Measurements from ENCODE around the gene ADH6.
"Not testable (repeated sequence)": the region's sequence is repeated elsewhere in the genome, so short reads cannot be mapped to it uniquely, and the experiment has no call there.

Gene ADH6

DNA sequence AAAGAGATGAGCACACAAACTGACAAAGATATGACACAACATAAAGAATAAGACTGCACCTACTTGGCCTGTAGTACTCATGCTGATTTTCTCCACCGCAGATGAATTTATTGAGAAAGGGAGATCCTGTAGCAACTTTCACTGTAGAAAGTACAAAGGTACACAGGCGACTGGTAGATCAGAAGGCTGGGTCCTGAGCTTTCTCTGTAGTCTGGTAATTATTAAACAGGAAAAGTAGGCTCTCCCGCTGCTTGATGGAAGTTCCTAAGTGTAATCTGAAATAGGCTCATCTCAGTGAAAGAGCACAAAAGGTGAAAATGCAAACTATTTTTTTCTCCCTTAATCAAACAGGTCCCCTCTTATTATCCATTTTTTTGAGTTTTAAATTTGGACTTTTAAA, at the start of gene ADH6:
Gene ADH6, minus strand, starts transcription at position 175 of the 400 bp plus-strand sequence. Its CDS starts 94 bp downstream, at position 81.
- DNase-seq (ENCODE audit: low spot score) = no peak

DNA sequence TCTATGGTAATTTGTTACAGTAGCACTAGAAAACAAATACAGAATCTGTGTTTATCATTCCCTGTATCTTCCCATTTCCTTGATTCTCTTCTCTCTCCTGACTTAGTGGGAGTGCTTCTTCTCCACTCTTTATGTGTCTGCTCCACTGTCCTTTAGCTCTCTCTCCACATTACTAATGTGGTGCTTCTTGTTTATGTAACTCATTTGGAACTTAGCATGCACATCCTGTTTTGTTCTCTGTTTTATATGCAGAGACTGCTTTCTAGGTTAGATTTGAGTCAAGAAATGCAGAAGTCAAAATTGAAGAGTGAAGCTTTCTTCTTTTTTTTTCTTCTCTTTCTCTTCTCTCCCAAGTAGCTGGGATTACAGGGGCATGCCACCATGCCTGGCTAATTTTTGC, 45.9 kb upstream of the ADH6 start:
- DNase-seq (ENCODE audit: low spot score) = no peak

DNA sequence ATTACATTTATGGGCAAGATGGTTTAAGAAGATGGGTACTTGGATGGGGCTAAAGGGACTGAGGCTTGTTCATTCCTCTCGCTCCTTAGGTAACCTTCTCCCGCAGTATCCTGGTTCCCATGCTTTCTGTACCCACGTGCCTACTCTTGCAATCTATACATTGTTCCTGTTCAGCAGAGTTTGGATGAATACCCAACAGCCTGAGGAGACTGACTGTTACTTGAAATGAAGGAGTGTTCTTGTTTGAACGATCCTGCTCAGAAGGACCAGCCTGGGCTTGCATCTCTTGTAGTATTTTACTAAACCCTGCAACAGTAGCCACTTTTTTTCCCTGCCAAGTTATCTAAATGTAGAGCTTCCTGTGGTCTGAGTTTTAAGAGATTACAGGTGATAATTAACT, 33.7 kb upstream of the ADH6 start:
- DNase-seq (ENCODE audit: low spot score) = no peak

DNA sequence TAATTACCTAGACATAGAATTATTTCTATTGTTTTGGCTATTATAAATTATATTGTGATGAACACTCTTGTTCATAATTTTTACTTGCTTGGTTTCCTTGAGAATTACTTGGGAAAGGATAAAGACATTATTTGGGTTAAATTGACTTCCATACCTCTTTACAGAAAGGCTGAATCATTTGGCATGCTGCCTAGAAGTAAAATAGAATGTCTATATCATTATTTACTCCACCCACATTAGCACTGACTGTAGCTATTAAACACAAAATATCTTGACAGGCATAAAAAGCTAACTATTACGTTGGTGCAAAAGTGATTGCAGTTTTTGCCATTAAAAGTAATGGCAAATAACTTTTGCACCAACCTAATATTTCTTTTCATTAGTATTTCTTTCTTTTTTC, 29.7 kb upstream of the ADH6 start:
- no peak for DNase-seq (ENCODE audit: low spot score)

DNA sequence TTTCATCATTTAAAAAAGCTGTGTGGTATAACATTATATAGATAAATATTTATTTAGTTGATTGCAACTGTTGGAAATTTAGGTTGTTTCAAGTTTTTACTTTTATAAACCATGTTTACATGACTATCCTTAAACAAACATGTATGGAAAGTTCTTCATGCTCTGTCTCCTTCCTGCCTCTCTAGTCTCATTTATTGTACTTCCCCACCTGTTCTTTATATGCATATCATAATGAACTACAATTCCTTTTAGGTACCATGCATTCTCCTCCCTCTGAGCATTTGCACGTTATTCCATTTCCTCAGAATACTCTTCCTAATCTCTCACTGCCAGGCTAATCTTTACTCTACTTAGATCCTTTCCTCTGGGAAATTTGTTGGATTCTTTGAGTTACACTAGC, 16.9 kb upstream of the ADH6 start:
- DNase-seq (ENCODE audit: low spot score) = no peak

DNA sequence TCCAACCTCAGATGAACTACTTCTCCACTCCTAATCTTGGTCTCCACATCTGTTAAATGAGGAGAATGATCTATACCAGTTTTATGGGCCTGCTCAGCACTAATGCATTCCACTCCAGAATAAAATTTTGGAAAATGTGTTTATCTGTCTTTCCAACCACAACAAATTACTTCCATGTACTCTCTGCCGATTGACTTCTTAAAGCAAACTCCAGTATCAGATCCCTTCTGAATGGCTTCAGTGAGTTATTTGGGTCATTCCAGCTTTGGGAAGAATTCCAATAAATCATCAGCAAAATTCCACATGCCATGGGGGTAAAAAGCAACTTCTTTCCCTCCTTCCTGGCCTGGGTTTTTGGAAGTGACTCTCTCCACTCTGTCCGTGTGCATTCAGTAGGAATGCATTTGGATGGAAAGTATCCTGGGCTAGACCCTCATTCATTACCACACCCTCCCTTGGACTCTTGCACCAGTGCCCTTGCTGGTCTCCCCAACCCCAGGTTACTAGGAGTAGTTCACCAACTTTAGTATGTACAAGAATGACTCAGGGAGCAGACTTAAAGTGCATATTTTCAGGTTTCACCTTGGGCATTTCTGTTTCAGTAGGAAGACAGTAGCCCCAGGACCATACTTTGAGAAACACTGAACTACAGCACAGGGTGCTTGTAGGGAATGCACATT, 15.4 kb upstream of the ADH6 start:
- no peak for DNase-seq (ENCODE audit: low spot score)

DNA sequence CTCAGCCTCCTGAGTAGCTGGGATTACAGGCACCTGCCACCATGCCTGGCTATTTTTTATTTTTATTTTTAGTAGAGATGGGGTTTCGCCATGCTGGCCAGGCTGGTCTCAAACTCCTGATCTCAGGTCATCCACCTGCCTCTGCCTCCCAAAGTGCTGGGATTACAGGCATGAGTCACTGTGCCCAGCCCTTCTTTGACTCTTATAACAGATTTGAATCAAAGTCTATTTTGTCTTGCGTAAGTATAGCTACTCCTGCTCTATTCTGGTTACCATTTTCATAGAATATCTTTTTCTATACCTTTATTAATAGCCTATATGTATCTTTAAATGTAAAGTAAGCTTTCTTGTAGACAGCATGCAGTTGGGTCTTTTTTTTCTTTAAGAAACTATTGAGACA, 14.4 kb upstream of the ADH6 start:
- not testable (repeated sequence) for DNase-seq (ENCODE audit: low spot score)

DNA sequence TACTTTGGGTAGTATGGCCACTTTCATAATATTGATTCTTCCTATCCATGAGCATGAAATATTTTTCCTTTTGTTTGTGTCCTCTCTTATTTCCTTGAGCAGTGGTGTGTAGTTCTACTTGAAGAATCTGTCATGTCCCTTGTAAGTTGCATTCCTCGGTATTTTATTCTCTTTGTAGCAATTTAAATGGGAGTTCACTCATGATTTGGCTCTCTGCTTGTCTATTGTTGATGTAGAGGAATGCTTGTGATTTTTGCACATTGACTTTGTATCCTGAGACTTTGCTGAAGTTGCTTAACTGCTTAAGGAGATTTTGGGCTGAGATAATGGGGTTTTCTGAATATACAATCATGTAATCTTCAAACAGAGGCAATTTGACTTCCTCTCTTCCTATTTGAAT, 9.7 kb upstream of the ADH6 start:
- not testable (repeated sequence) for DNase-seq (ENCODE audit: low spot score)

DNA sequence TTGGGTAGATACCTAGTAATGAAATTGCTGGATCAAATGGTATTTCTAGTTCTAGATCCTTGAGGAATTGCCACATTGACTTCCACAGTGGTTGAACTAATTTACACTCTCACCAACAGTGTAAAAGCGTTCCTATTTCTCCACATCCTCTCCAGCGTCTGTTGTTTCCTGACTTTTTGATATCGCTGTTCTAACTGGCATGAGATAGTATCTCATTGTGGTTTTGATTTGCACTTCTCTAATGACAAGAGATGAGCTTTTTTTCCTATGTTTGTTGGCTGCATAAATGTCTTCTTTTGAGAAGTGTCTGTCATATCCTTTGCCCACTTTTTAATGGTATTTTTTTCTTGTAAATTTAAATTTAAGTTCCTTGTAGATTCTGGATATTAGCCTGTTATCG, 8.6 kb upstream of the ADH6 start:
- DNase-seq (ENCODE audit: low spot score) = not testable (repeated sequence)

DNA sequence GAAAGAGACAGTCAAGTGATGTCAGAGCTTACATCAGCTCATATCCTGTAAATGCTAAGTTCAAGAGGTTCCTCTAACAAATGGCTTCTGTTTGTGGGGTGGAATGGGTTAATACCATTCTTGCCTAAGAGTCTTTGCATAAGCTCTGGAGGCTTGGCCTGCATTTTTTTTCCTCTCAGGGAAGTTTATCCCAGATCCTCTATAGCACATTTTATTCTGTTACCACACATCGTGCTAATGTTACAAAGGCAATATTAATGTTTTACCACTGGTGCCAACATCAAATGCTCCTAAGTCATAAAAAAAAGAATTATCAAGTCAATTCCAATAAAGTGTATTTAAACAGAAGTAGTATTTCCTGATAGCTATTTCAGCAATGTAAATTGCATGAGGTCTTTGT, 2.9 kb upstream of the ADH6 start:
- DNase-seq (ENCODE audit: low spot score) = no peak

DNA sequence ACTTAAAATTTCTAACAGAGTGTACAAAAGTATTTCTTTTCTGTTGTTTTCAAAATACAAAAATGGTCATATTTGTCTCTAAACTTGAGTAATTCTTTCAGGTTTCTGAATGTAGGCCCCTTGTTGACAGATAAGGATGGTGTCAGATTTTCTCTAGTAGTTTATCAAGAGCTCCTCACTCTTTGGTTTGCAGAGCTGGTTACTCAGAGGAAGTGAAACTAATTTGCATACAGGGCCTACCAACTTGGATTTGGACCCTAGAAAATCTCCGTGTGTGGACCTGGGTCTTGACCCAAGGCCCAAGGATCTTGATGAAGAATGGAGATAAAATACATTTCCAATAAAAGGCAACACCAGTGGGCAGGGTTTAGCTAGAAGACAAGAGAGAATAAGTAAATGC, 433 bp upstream of the ADH6 start:
- DNase-seq (ENCODE audit: low spot score) = no peak

DNA sequence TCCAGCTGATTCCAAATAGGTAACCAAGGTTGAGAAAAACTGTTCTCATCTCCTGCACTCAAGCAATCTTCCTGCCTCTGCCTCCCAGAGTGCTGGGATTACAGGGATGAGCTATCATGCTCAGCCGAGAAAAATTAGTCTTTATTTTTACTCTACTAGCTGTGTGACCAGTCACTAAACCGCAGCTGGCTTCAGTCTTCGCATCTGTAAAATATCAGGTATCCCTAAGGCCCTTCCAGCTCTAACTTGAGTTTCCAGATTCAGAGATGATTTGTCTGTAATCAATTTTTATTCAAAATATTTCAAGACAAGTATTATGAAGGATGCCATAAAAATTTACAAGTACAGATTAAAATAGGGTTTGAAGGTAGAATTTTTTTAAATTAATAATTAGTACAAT, 3.5 kb downstream of the ADH6 start:
- no peak for DNase-seq (ENCODE audit: low spot score)

DNA sequence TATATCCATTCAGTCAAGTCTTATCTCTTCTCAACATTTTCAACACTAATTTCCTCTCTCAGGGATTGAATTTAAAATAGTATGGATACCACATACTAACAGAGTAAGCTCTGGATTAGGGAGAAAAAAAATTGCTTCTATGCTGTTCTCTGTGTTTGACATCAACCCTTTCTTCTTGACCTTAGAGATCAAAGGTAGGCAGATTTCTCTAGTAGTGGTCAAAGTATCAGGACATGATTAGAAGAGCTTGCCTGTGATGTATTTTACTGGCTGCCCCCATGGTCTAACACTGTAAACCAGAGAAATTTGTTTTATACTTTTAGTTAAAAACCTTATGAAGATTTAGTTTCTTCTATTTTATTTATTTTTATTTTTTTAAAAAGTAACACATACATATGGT, 8.3 kb downstream of the ADH6 start:
- DNase-seq (ENCODE audit: low spot score) = no peak

DNA sequence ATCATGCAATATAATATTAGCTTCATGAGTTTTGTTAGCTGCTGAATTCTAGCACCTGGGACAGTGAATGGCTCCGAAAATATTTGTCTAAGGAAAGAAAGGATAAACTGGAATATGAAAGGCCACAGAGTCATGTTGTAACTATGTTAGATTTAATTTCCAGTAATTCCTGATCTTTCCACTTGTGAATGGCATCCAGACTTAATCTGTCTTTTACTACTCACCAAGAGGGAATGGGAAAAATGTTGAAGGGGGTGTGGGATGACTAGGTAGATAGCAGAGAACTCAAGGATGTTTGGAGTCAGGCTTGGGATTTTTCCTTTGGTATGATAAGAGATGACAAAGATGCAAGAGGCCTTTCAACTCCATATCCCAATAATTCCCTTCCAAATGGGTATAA, 9.4 kb downstream of the ADH6 start:
- DNase-seq (ENCODE audit: low spot score) = no peak

DNA sequence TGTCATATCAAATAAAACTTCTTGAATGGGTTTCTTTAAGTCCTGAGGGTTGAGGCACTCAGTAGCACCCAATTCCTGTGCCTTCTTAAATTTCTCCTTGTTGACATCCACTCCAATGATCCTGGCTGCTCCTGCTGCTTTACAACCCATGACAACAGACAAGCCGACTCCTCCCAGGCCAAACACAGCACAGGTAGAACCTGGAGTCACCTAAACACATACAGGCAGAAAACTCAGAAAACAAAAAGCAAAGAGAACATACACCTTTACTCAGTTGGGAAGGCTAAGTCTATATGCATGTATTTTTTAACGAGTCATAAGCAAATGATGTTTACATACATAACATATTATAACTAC, 10.3 kb downstream of the ADH6 start:
- DNase-seq (ENCODE audit: low spot score) = no peak

DNA sequence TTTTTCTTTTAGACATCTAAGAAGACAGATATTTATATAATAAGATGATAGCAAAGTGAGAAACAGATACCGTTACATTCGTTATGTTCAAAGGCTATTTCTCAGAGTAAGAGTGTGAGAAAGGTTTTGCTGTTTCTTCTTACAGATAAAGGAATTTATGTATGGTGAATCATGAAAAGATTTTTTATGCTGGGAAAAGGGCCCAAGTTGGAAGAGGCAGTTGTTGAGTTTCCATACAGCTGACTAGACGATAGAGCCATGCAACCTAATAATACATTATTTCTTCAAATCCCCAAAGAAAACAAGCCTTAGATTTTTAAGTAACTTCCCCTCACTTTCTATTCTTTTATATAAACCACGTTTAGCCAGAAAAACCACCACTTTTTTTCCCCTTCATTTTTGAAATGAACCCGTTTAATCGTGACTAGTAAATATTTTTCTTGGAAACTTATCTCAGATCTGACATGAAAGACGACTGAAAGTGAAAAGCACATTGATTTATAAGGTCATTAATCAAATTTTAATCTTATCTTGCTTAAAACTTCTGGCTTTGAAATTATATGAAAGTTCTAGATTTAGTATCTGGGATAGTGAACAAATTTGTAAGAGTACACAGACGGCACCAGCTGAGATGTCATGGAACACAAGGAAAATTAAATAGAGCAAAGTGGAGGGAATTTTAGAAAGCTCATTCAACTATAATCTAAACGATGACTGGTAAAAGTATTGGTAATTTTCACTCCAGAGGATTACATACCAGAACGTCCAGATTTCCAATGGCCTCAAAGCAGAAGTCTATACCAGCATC, 10.9 kb downstream of the ADH6 start:
- DNase-seq (ENCODE audit: low spot score) = no peak

DNA sequence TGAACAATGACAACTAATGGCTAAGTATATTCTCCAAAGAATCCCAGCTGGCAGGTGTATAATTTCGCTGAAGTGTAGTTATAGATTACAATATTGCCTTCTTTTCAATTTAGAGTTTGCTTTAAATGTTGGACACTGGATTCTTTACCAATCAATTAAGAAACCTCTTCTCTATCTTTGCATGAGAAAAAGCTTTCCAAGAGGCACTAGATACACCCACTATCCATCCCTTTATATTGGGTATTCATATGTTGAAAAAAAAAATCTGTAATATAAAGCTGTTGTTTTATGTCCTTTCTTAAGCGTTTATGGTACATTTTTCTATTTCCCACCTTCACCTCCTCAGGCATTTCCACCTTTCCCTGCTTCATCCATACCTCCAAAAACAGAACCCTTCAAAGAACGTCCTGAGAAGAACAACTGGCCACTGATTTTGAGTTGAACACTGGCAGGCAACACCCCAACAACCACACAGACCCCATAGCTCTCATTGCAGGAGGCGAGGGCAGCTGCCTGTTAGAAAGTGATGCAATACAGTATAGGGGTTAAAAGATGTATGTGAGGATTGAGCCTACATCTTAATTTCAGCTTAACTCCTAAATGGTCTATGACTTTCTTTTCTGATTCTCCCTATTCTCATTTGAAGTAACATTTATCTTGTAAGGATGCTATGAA, 11.8 kb downstream of the ADH6 start:
- DNase-seq (ENCODE audit: low spot score) = no peak

DNA sequence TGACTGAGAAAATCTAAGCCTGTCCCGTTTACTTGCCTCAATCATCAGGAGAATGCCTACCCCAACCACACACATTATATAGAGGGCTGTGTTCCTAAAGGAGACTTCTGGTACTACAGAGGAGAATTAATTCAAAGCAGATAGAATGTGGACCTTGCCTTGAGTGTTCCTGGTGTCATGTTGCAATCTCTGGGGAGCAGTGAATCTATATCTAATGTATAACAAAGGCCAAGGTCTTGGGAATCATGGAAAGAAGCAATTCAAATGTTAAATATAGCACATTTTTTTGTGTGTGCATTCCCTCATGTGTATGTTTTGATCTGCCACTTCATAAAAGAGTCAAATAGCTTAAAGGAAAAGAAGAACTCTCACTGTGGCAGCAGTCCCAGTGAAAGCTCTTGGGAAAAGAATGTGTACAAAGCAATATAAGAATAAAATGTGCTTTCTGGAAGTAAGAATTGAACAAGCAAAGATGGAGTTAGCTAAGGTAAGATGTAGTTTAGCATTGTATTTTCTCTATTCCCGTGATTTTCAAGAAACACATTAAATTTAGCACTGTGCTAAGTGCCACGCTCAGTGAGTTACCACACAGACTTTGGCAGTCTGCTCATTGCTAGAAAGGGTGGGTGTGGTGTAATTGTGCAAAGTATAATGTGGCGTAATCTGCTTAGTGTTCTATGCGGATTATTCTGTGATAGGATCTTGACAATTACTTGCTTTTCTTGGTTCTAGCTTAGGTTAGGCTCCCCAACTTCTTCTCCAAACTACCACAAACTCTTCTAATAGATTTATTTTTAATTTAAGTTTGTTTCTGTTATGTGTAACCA, 13.7 kb downstream of the ADH6 start:
- DNase-seq (ENCODE audit: low spot score) = no peak

DNA sequence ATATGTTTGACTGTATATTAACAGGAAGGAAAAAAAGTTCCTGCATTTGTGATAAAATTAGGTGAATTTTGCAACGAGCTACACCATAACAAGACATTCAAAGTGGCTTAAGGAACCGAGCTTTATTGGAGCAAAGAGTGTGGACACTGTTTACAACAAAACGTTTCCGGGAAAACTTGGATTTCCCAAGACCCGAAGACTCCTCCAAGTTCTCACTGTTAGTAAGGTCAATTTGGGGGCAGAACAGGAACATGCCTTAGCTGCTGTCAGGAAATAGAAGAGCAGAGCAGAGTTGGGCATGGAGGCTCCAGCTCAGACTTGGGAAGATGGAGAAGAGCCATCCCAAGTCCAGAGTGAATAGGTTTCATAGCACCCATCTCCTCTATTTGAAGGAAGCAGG, 16.5 kb downstream of the ADH6 start:
- no peak for DNase-seq (ENCODE audit: low spot score)

DNA sequence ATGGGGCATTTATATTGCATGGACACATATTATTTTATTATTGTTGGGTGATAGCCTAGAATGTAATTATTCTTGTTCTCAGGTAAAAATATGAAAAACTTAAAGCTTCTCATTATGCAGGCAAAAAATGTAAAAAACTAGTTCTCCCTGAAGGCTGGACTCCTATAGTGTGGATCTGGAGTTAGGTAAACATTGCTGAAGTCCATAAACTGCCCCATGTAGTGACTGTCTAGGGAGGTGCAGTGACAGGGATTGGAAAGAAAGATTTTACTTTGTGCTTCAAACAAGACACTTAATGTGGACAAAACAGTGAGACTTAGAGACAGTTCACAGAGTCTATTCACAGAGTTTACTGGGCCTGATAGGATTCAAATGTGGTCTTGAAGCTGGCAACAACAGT, 17.0 kb downstream of the ADH6 start:
- no peak for DNase-seq (ENCODE audit: low spot score)

DNA sequence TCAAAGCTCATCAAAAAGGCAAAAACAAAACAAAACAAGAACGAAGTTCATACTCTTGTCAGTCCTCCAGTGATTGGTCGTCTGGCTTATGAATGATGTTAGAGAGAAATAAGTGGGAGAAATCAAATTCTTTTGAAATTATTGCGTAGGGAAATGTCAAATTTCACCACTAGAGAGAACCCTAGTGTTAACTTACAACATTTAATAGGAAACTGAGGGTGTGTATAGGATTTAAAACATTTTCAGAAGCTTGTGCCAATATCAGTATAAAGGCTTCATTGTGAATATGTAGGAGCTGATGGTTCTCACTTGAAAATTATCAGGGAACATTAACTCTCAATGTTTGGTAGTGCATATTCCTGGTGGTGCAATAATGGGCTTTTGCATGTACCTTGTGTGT, 17.4 kb downstream of the ADH6 start:
- DNase-seq (ENCODE audit: low spot score) = no peak

DNA sequence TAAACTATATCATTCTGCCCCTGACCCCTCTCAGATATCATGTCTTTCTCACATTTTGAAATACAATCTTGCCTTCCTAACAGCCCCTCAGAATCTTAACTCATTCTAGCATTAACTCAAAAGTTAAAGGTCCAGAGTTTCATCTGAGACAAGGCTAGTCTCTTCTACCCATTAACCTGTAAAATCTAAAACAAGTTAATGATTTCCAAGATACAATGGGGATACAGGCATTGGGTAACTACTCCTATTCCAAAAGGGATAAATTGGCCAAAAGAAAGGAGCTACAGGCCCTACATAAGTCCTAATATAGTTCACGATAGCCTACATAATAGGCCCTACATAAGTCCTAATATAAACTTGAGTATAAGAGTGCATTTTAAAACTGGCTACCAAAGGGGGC, 18.9 kb downstream of the ADH6 start:
- DNase-seq (ENCODE audit: low spot score) = no peak
